Astrocyte (in vitro differentiated cells and primary cell): ENCODE data around the gene MCF2L. TPM values are rescaled to one million over a fixed set of nuclear protein-coding genes. Genes with fewer than 3 reads are reported as not detected.
"Not testable (repeated sequence)": the region's sequence is repeated elsewhere in the genome, so short reads cannot be mapped to it uniquely, and the experiment has no call there.

Source experiments
- DNase-seq: peaks from one replicate; pipeline ENCODE4 v3.0.0-alpha.2; 2010; ENCODE audit warnings: low read depth
- FAIRE-seq: peaks from 2 replicates; lab custom pipeline; 2011; peaks lifted over from hg19 to GRCh38; lab: Jason Lieb, UNC
- H2AFZ ChIP-seq: 2 replicates; pipeline ENCODE4 v1.6.0; 2012; ENCODE audit warnings: low read depth, low read length, inconsistent platforms
- H3K27ac ChIP-seq: 2 replicates; pipeline ENCODE4 v1.5.1; 2011; ENCODE audit warnings: low read depth, low read length, inconsistent platforms
- H3K27me3 ChIP-seq: 2 replicates; pipeline ENCODE4 v1.6.0; 2011; ENCODE audit warnings: low read length, inconsistent platforms; ENCODE audit not compliant: insufficient read depth
- H3K36me3 ChIP-seq: 2 replicates; pipeline ENCODE4 v1.5.1; 2011; ENCODE audit warnings: low read length, inconsistent platforms; ENCODE audit not compliant: insufficient read depth
- H3K4me1 ChIP-seq: 2 replicates; pipeline ENCODE4 v1.5.1; 2011; ENCODE audit warnings: low read length, inconsistent platforms; ENCODE audit not compliant: insufficient read depth
- H3K4me2 ChIP-seq: 2 replicates; pipeline ENCODE4 v1.6.0; 2012; ENCODE audit warnings: low read length, inconsistent platforms
- H3K4me3 ChIP-seq: 2 replicates; pipeline ENCODE4 v1.5.1; 2011; ENCODE audit warnings: low read depth, mild to moderate bottlenecking, low read length, inconsistent platforms; ENCODE audit not compliant: insufficient read depth
- H3K79me2 ChIP-seq: 2 replicates; pipeline ENCODE4 v1.6.0; 2012; ENCODE audit warnings: mild to moderate bottlenecking, low read length, inconsistent platforms; ENCODE audit not compliant: insufficient read depth
- H3K9ac ChIP-seq: 2 replicates; pipeline ENCODE4 v1.6.0; 2012; ENCODE audit warnings: mild to moderate bottlenecking, low read length, inconsistent platforms
- H3K9me3 ChIP-seq: 2 replicates; pipeline ENCODE4 v1.5.1; 2012; ENCODE audit warnings: low read depth, mild to moderate bottlenecking, low read length, inconsistent platforms; ENCODE audit not compliant: insufficient read depth
- H4K20me1 ChIP-seq: 2 replicates; pipeline ENCODE4 v1.6.0; 2012; ENCODE audit warnings: low read length, inconsistent platforms; ENCODE audit not compliant: insufficient read depth
- H3K27ac Mint-ChIP-seq: one replicate; pipeline ENCODE4 v1.8.0; 2021; ENCODE audit warnings: mild to moderate bottlenecking, mixed read lengths; ENCODE audit not compliant: unreplicated experiment
- H3K27me3 Mint-ChIP-seq: one replicate; pipeline ENCODE4 v1.8.0; 2021; ENCODE audit warnings: low read depth, mixed read lengths; ENCODE audit not compliant: unreplicated experiment
- H3K36me3 Mint-ChIP-seq: one replicate; pipeline ENCODE4 v1.8.0; 2021; ENCODE audit warnings: low read depth, mixed read lengths; ENCODE audit not compliant: unreplicated experiment
- H3K4me1 Mint-ChIP-seq: one replicate; pipeline ENCODE4 v1.8.0; 2021; ENCODE audit warnings: low read depth, mixed read lengths; ENCODE audit not compliant: unreplicated experiment
- H3K4me3 Mint-ChIP-seq: one replicate; pipeline ENCODE4 v1.8.0; 2021; ENCODE audit warnings: mild to moderate bottlenecking, moderate library complexity, mixed read lengths; ENCODE audit not compliant: unreplicated experiment
- H3K9me3 Mint-ChIP-seq: one replicate; pipeline ENCODE4 v1.8.0; 2021; ENCODE audit warnings: mild to moderate bottlenecking, mixed read lengths; ENCODE audit not compliant: unreplicated experiment
- EZH2 ChIP-seq: IDR thresholded peaks from 2 replicates; pipeline ENCODE4 v1.6.1; 2012; ENCODE audit warnings: mild to moderate bottlenecking, low read length, inconsistent platforms; ENCODE audit not compliant: insufficient read depth
- total RNA-seq: library from RNA; stranded (reverse); gene quantifications from 2 replicates; pipeline ENCODE4 v1.2.1, GENCODE V29; 2021
- TF ChIP-seq, protein P1 (sequence below): IDR thresholded peaks from 2 replicates; pipeline ENCODE4 v1.5.1; 2011; ENCODE audit warnings: low read depth, mild to moderate bottlenecking, inconsistent platforms, low read length, moderate library complexity; ENCODE audit not compliant: insufficient read depth

MCF2L gene
- total RNA-seq, 1 donor from 2014 or later = 3.4 TPM

- no peak overlapping the region for H3K27ac Mint-ChIP-seq
- H3K9me3 Mint-ChIP-seq = no peaks in the 10 kb centered on the region
- no peak overlapping the region for H2AFZ ChIP-seq
- no peaks in the 10 kb centered on the region for H3K79me2 ChIP-seq
- no peaks in the 10 kb centered on the region for H4K20me1 ChIP-seq
- no peak overlapping the region for H3K4me2 ChIP-seq
- no peak for DNase-seq
- H3K9me3 ChIP-seq = no peaks in the 10 kb centered on the region
- H3K4me1 ChIP-seq = peaks cover 4% of the 10 kb centered on the region
- H3K27me3 Mint-ChIP-seq = peaks cover 32% of the 10 kb centered on the region
- peaks cover 17% of the 10 kb centered on the region for H3K27me3 ChIP-seq
- H3K4me3 Mint-ChIP-seq = no peak overlapping the region
- no peaks in the 10 kb centered on the region for H3K4me1 Mint-ChIP-seq
- H3K9ac ChIP-seq = no peak overlapping the region
- no peak overlapping the region for H3K27ac ChIP-seq
- H3K4me3 ChIP-seq = no peak overlapping the region
- no peaks in the 10 kb centered on the region for H3K36me3 ChIP-seq
- FAIRE-seq = no peak
- TF ChIP-seq, protein P1, sequence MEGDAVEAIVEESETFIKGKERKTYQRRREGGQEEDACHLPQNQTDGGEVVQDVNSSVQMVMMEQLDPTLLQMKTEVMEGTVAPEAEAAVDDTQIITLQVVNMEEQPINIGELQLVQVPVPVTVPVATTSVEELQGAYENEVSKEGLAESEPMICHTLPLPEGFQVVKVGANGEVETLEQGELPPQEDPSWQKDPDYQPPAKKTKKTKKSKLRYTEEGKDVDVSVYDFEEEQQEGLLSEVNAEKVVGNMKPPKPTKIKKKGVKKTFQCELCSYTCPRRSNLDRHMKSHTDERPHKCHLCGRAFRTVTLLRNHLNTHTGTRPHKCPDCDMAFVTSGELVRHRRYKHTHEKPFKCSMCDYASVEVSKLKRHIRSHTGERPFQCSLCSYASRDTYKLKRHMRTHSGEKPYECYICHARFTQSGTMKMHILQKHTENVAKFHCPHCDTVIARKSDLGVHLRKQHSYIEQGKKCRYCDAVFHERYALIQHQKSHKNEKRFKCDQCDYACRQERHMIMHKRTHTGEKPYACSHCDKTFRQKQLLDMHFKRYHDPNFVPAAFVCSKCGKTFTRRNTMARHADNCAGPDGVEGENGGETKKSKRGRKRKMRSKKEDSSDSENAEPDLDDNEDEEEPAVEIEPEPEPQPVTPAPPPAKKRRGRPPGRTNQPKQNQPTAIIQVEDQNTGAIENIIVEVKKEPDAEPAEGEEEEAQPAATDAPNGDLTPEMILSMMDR = no peak
- no peak for TF ChIP-seq EZH2
- H3K36me3 Mint-ChIP-seq = no peaks in the 10 kb centered on the region
Observed at GRCh38 chr13:113099142-113099541, 130.1 kb downstream of the MCF2L start.

DNA sequence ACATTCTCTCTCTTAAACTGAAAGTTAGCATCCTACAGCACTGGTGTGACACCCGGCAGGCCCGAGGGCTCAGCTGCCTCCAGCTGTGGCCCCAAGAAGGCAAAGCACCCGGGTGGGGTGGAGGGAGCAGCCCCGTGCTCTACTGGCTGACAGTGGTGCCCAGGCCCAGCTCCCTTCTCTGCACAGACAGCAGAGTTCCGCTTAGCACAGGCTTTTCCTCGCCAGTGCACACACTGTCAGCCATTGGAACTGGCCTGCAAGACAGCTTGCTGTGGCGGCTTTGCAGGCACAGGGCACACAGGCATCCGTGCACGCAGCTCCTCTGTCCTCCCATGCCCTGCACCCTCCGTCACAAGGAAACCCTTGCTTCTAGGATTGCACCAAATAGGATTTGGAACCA, 133.3 kb downstream of the MCF2L start:
- H3K79me2 ChIP-seq, H3K27ac ChIP-seq, H3K4me2 ChIP-seq, DNase-seq, H3K27ac Mint-ChIP-seq, H3K4me3 ChIP-seq, H3K9ac ChIP-seq, H3K4me1 Mint-ChIP-seq, H3K36me3 ChIP-seq, H3K4me3 Mint-ChIP-seq, H3K9me3 Mint-ChIP-seq, H2AFZ ChIP-seq, H4K20me1 ChIP-seq, FAIRE-seq, H3K9me3 ChIP-seq, H3K36me3 Mint-ChIP-seq, H3K4me1 ChIP-seq: not testable (repeated sequence)
- H3K27me3 Mint-ChIP-seq = peaks cover 24% of the 10 kb centered on the region
- H3K27me3 ChIP-seq = peaks cover 14% of the 10 kb centered on the region

- no peaks in the 10 kb centered on the region for H3K36me3 Mint-ChIP-seq
- FAIRE-seq = no peak
Observed at GRCh38 chr13:113102727-113103126, 133.7 kb downstream of the MCF2L start.

More at GRCh38 chr13:113102727-113103126, 133.7 kb downstream of the MCF2L start:
- no peaks in the 10 kb centered on the region for H3K9me3 Mint-ChIP-seq
- H3K27ac Mint-ChIP-seq = peak overlapping the region; percentile 68
- TF ChIP-seq, protein P1 = no peak
- no peak for TF ChIP-seq EZH2
- DNase-seq = no peak
- H3K27me3 ChIP-seq = peaks cover 14% of the 10 kb centered on the region
- no peaks in the 10 kb centered on the region for H3K36me3 ChIP-seq
- H3K4me1 Mint-ChIP-seq = no peaks in the 10 kb centered on the region
- H3K9me3 ChIP-seq = no peaks in the 10 kb centered on the region
- no peak overlapping the region for H3K27ac ChIP-seq
- peaks cover 21% of the 10 kb centered on the region for H3K27me3 Mint-ChIP-seq
- H3K79me2 ChIP-seq = no peaks in the 10 kb centered on the region
- H4K20me1 ChIP-seq = no peaks in the 10 kb centered on the region
- no peak overlapping the region for H3K4me3 Mint-ChIP-seq
- no peak overlapping the region for H2AFZ ChIP-seq
- H3K9ac ChIP-seq = no peak overlapping the region
- H3K4me2 ChIP-seq = no peak overlapping the region
- peaks cover 4% of the 10 kb centered on the region for H3K4me1 ChIP-seq
- H3K4me3 ChIP-seq = no peak overlapping the region
